Lower leg skin (tissue), 3 donors: Measurements from ENCODE around the gene FUS.

Experiments
- CTCF ChIP-seq, 3 donors: fragments of 450-650 bp; IDR thresholded peaks; one replicate each; pipeline ENCODE4 v1.5.1; 2016; ENCODE audit warnings: antibody characterized with exemption in 3 of 3, mild to moderate bottlenecking in 3 of 3, moderate library complexity in 2 of 3
- POLR2A ChIP-seq, 2 donors: fragments of 450-650 bp; IDR thresholded peaks; one replicate each; pipeline ENCODE4 v1.6.1; 2016 to 2017; ENCODE audit warnings: antibody characterized with exemption in 2 of 2, mild to moderate bottlenecking in 1 of 2, moderate library complexity in 1 of 2

GRCh38 chr16:31215287-31216162, 35.6 kb downstream of the FUS start:
- TF ChIP-seq CTCF (IDR thresholded peaks at IDR 0.05) (no peak), POLR2A (IDR thresholded peaks at IDR 0.05) (no peak)
